Heart left ventricle (tissue), 16 donors: ENCODE data around the gene MPLKIP. TPM values are rescaled to one million over a fixed set of nuclear protein-coding genes. Genes with fewer than 3 reads are reported as not detected.
"Not testable (repeated sequence)": the region's sequence is repeated elsewhere in the genome, so short reads cannot be mapped to it uniquely, and the experiment has no call there.

ENCODE experiments used
- ATAC-seq, 4 donors: fragments of 200-7000 bp; cut with Tn5 transposase; one replicate each; pipeline ENCODE4 v1.9.1; 2020 to 2022; ENCODE audit warnings: moderate library complexity in 4 of 4, mild to moderate bottlenecking in 3 of 4, moderate number of reproducible peaks in 1 of 4
- DNase-seq, 5 donors: peaks; one replicate each; pipeline ENCODE4 v3.0.0-alpha.2; 2020
- H3K27ac ChIP-seq, 12 donors: fragments of 200-600 bp; sonication (generic) in 4 of 12; one replicate each; pipeline versions ENCODE4 v1.5.0 to v1.8.0; 2016 to 2022; ENCODE audit warnings: mild to moderate bottlenecking in 2 of 12
- H3K27me3 ChIP-seq, 9 donors: fragments of 200-600 bp; sonication (generic) in 2 of 9; one replicate each; pipeline versions ENCODE4 v1.5.1 to v1.8.0; 2016 to 2022; ENCODE audit warnings: mild to moderate bottlenecking in 3 of 9
- H3K36me3 ChIP-seq, 9 donors: fragments of 200-600 bp; sonication (generic) in 2 of 9; one replicate each; pipeline versions ENCODE4 v1.5.0 to v1.8.0; 2018 to 2022; ENCODE audit warnings: mild to moderate bottlenecking in 2 of 9
- H3K4me1 ChIP-seq, 12 donors: fragments of 200-600 bp; sonication (generic) in 4 of 12; one replicate each; pipeline versions ENCODE4 v1.5.0 to v1.8.0; 2016 to 2022; ENCODE audit warnings: mild to moderate bottlenecking in 3 of 12
- H3K4me3 ChIP-seq, 12 donors: fragments of 200-600 bp; sonication (generic) in 4 of 12; one replicate each; pipeline versions ENCODE4 v1.5.0 to v1.8.0; 2017 to 2022; ENCODE audit warnings: mild to moderate bottlenecking in 9 of 12, moderate library complexity in 4 of 12
- H3K9me3 ChIP-seq, 12 donors: fragments of 200-600 bp; sonication (generic) in 4 of 12; one replicate each; pipeline versions ENCODE4 v1.5.0 to v1.8.0; 2016 to 2022; ENCODE audit warnings: mild to moderate bottlenecking in 1 of 12
- POLR2A ChIP-seq, 2 donors: fragments of 450-650 bp; IDR thresholded peaks; one replicate each; pipeline ENCODE4 v1.6.1; 2017; ENCODE audit warnings: antibody characterized with exemption in 2 of 2, mild to moderate bottlenecking in 2 of 2, moderate library complexity in 2 of 2
- WGBS, 4 donors: extraction: QIAGEN DNeasy Blood & Tissue Kit in 2 of 4; methylation state at CpG; one replicate each; pipeline versions ENCODE4 v1.1.5 to v1.1.7; 2013 to 2018; 5-methylcytosine and 5-hydroxymethylcytosine counted together
- intact Hi-C, 10 donors: fragments of 100-400 bp; cut with DNase I; formaldehyde crosslinking; loops; one replicate each; pipeline versions ENCODE4 v1.11.1 to v1.14.2; 2022
- polyA plus RNA-seq, 2 donors: library from polyadenylated mRNA; stranded (reverse); fragments of 200-250 nt; gene quantifications; one replicate each; pipeline ENCODE4 v1.2.3, GENCODE V29; 2013
- total RNA-seq, 9 donors: library from RNA; depleted of rRNA in 2 of 9; stranded (reverse); fragments of >200 nt in 2 of 9; fragmentation: NEBNext Ultra II Directional in 3 of 9; extraction: Animal tissue kit (Norgen Biotek cat#: 25700) in 3 of 9; gene quantifications; one replicate each; pipeline versions ENCODE4 v1.1.0 to v1.2.4, GENCODE V29; 2016 to 2023
- TF ChIP-seq, protein P1 (sequence below), 12 donors: fragments of 200-600 bp; sonication (generic) in 4 of 12; IDR thresholded peaks; one replicate each; pipeline versions ENCODE4 v1.5.0 to v1.8.0; 2018 to 2022; ENCODE audit warnings: antibody characterized with exemption in 12 of 12, mild to moderate bottlenecking in 5 of 12
- donor health status: ischemic (EF 13 %, LVEDD 7.1; RV severe dilation, severe dysfunction).
- donor health status: healthy with polysubstance abuse.
- donor health status: DM: no; HTN: yes; CAD: no.
- donor health status: DM: no; HTN: no; CAD: no.
- donor health status: ischemic (EF 25% LVEDD 6.9; RV normal size, moderate dysfunction).
- donor health status: ischemic (EF 25% LVEDD 5.7; RV mildly dilated, moderate dysfunction).
- donor health status: healthy.
- donor health status: DM: yes; HTN: yes; CAD: no.
- donor health status: ischemic (EF 35%, LVEDD 5.7; RV mildly dilated, moderate dysfunction).
- donor health status: nonischemic (EF 11% LVEDD 7.7; RV severe dilation, severe dysfunction).
- donor health status: DM: yes; HTN: yes; CAD: no.
- donor health status: PGD.
- donor health status: ischemic (EF 29% LVEDD 5.4; RV normal size, mild dysfunction).
- donor health status: nonischemic (EF 23%, LVEDD 6.1; RV moderate dilation, normal function).

Gene MPLKIP
- total and polyA plus RNA-seq, 11 donors, result 12.0 to 25.6 (median 17.4) TPM

DNA sequence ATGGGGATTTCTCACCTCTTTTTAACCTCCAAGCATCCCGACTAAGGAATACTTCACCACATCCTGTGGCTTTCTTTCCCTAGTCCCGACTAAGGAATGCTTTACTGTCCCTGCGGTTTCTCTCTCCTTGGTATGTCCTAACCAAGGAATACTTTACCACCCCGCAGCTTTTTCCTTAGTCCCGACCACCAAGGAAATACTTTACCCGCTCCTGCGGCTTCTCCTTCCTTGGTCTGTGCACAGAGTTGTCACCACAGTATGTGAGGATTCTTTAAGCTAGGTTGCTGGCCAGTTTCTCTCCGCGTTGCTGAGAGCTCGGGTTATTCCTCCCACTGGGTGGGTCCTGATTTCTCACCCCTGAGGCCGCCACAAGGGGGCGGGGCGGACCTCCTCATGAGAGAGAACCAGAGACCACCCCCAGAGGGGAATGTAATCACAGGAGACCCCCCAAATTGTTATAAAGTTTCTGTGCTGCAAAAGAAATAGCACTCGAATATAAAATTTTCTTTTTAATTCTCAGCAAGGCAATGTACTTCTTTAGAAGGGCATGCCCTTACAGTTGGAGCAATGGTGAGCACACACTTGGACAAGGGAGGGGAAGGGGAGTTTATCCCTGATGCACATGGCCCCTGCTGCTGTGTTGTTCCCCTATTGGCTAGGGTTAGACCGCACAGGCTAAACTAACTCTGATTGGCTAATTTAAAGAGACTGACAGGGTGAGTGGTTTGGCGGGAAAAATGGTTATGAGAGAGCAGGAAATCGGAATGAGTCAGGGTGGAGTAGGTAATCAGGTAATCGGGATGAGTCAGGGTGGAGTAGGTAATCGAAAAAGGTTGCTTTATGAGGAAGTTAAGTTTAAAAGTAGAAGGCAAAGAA, 13.2 kb upstream of the MPLKIP start:
- intact Hi-C loops, result no loop called here
- Histone ChIP-seq H3K4me3 (no peak overlapping the region), H3K27ac (no peak overlapping the region), H3K4me1 (no peaks in the 10 kb centered on the region), H3K9me3 (no peaks in the 10 kb centered on the region), H3K27me3 (no peaks in the 10 kb centered on the region), H3K36me3 (no peaks in the 10 kb centered on the region)
- ATAC-seq (no peak), DNase-seq (no peak)
- TF ChIP-seq, protein P1, sequence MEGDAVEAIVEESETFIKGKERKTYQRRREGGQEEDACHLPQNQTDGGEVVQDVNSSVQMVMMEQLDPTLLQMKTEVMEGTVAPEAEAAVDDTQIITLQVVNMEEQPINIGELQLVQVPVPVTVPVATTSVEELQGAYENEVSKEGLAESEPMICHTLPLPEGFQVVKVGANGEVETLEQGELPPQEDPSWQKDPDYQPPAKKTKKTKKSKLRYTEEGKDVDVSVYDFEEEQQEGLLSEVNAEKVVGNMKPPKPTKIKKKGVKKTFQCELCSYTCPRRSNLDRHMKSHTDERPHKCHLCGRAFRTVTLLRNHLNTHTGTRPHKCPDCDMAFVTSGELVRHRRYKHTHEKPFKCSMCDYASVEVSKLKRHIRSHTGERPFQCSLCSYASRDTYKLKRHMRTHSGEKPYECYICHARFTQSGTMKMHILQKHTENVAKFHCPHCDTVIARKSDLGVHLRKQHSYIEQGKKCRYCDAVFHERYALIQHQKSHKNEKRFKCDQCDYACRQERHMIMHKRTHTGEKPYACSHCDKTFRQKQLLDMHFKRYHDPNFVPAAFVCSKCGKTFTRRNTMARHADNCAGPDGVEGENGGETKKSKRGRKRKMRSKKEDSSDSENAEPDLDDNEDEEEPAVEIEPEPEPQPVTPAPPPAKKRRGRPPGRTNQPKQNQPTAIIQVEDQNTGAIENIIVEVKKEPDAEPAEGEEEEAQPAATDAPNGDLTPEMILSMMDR (IDR thresholded peaks at IDR 0.05), result no peak
- TF ChIP-seq POLR2A (IDR thresholded peaks at IDR 0.05), result no peak
- WGBS, 4 donors, result 84 to 91% (median 87%) methylated on average over 19 of the region's 19 CpGs

DNA sequence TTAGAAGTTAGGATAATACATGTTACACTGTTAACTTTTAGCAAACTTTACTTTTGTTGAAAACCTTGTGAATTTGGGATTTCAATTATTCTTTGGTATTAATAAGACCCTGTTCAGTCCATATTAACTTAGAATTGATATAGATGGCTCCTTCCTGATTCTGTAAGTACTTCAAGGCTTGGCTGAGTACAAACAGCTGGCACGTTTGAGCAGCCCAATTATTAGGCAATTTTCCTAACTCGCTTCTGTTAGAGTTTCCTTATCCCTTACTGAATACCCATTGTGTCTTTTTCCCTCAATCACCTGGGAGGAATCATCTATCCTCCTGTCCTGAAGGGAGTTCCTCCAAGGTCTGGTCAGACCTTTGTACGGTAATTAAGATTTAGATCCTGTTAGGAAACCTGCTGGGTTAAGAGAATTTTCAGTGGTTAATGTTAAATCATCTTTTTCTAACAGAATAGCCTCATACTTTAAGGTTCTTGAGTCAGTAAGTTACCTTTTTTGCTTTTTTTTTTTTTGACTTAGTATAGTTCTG, 11.2 kb upstream of the MPLKIP start:
- 82 to 85% (median 84%) methylated on average over 3 of the region's 3 CpGs for WGBS, 4 donors
- intact Hi-C loops, H3K4me1 ChIP-seq, H3K4me3 ChIP-seq, H3K27me3 ChIP-seq, H3K9me3 ChIP-seq, ATAC-seq, H3K27ac ChIP-seq, H3K36me3 ChIP-seq, DNase-seq: not testable (repeated sequence)

DNA sequence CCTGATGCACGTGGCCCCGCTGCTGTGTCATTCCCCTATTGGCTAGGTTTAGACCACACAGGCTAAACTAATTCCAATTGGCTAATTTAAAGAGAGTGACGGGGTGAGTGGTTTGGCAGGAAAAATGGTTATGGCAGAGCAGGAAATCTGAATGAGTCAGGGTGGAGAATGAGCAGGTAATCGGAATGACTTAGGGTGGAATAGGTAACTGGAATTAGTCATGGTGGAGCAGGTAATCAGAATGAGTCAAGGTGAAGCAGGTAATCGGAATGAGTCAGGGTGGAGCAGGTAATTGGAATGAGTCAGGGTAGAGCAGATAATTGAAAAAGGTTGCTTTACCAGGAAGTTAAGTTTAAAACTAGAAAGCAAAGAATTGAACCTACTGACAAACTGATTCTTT, 7.5 kb upstream of the MPLKIP start:
- H3K36me3 ChIP-seq, H3K27me3 ChIP-seq, H3K27ac ChIP-seq, H3K4me3 ChIP-seq, H3K4me1 ChIP-seq, DNase-seq, ATAC-seq, intact Hi-C loops, H3K9me3 ChIP-seq: not testable (repeated sequence)
- WGBS, 4 donors, result 89 to 94% (median 90%) methylated on average over 5 of the region's 5 CpGs

DNA sequence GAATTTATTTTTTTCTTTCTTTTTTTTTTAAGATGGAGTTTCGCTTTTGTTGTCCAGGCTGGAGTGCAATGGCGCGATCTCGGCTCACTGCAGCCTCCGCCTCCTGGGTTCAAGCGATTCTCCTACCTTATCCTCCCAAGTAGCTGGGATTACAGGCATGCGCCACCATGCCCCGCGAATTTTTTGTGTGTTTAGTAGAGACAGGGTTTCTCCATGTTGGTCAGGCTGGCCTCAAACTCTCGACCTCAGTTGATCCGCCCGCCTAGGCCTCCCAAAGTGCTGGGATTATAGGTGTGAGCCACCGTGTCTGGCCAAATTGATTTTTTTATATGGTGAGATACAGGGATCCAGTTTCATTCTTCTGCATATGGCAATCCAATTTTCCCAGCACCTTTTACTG, 5.5 kb upstream of the MPLKIP start:
- intact Hi-C loops, result loop anchor here in 4 of 10 donors (5.0 to 10.0 kb wide), 3 partner anchors 185 to 245 kb away; partner anchors contain the start of gene CDK13 (in 2 of the 4)
- not testable (repeated sequence) for H3K9me3 ChIP-seq, H3K27ac ChIP-seq, ATAC-seq, H3K4me1 ChIP-seq, H3K36me3 ChIP-seq, DNase-seq, H3K27me3 ChIP-seq, H3K4me3 ChIP-seq
- 94 to 96% (median 95%) methylated on average over 13 of the region's 13 CpGs for WGBS, 4 donors

DNA sequence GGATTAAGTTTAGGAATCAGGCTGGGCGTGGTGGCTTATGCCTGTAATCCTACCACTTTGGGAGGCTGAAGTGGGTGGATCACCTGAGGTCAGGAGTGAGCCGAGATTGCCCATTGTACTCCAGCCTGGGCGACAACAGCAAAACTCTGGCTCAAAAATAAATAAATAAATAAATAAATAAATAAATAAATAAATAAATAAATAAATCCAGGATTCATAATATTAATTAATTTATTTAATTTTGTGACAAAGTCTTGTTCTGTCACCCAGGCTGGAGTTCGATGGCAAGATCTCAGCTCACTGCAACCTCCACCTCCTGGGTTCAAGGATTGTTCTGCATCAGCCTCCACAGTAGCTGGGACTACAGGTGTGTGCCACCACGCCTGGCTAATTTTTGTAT, 4.6 kb upstream of the MPLKIP start:
- Histone ChIP-seq H3K9me3 (no peaks in the 10 kb centered on the region), H3K4me1 (peaks cover 0 to 9% (median 0%) of the 10 kb centered on the region in 12 donors), H3K4me3 (no peak overlapping the region), H3K27ac (no peak overlapping the region), H3K36me3 (no peaks in the 10 kb centered on the region), H3K27me3 (no peaks in the 10 kb centered on the region)
- 91 to 95% (median 93%) methylated on average over 5 of the region's 5 CpGs for whole genome bisulfite sequencing, 4 donors
- intact Hi-C loops, result loop anchor here in 4 of 10 donors (5.0 to 10.0 kb wide), 3 partner anchors 184 to 244 kb away; partner anchors contain the start of gene CDK13 (in 2 of the 4)
- DNase-seq (no peak), ATAC-seq (no peak)
- TF ChIP-seq POLR2A (IDR thresholded peaks at IDR 0.05), result no peak
- TF ChIP-seq, protein P1 (IDR thresholded peaks at IDR 0.05), result no peak
